Measurements from ENCODE around the gene LRRC8C. TPM values are rescaled to one million over a fixed set of nuclear protein-coding genes. Genes with fewer than 3 reads are reported as not detected.

LRRC8C gene
- total RNA-seq, 6 experiments from 2014 or later: 0.53 to 2.0 (median 1.2) TPM

DNA sequence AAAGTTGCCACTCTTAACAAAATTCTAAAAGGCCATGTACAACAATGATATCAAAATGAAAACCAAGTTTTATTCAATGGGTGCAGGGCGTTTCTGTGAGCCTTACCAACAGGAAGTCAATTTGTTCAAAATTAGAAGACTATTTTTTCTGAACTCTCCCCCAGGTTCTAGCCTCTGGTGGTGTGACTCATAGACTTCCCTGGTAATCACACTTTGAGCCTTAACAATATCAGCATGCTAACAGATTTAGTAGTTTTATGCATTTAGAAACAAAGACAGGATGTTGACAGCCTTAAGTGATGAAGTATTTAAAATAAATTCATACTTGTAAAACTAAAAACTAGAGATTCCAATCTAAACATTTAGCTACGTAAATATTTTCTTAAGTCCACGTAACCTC, 88.4 kb downstream of the LRRC8C start:
- H3K27ac ChIP-seq: no peak overlapping the region
- TF ChIP-seq, protein P1, sequence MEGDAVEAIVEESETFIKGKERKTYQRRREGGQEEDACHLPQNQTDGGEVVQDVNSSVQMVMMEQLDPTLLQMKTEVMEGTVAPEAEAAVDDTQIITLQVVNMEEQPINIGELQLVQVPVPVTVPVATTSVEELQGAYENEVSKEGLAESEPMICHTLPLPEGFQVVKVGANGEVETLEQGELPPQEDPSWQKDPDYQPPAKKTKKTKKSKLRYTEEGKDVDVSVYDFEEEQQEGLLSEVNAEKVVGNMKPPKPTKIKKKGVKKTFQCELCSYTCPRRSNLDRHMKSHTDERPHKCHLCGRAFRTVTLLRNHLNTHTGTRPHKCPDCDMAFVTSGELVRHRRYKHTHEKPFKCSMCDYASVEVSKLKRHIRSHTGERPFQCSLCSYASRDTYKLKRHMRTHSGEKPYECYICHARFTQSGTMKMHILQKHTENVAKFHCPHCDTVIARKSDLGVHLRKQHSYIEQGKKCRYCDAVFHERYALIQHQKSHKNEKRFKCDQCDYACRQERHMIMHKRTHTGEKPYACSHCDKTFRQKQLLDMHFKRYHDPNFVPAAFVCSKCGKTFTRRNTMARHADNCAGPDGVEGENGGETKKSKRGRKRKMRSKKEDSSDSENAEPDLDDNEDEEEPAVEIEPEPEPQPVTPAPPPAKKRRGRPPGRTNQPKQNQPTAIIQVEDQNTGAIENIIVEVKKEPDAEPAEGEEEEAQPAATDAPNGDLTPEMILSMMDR (IDR thresholded peaks at IDR 0.05): no peak
- no peak for TF ChIP-seq POLR2A (IDR thresholded peaks at IDR 0.05)
- WGBS (ENCODE audit: insufficient coverage, low coverage, low lambda C conversion rate, missing lambda C conversion rate): 58% methylated on average over 3 of the region's 3 CpGs
- DNase-seq: no peak
- H3K4me3 ChIP-seq: no peak overlapping the region
- peak in 3 of 4 donors; percentile 40 to 62 (median 62) for ATAC-seq
- intact Hi-C loops (cut with DNase I): no loop called here
- H3K27me3 ChIP-seq: no peaks in the 10 kb centered on the region
- H3K4me1 ChIP-seq: no peaks in the 10 kb centered on the region
- H3K36me3 ChIP-seq: no peaks in the 10 kb centered on the region
- no peaks in the 10 kb centered on the region for H3K9me3 ChIP-seq

DNA sequence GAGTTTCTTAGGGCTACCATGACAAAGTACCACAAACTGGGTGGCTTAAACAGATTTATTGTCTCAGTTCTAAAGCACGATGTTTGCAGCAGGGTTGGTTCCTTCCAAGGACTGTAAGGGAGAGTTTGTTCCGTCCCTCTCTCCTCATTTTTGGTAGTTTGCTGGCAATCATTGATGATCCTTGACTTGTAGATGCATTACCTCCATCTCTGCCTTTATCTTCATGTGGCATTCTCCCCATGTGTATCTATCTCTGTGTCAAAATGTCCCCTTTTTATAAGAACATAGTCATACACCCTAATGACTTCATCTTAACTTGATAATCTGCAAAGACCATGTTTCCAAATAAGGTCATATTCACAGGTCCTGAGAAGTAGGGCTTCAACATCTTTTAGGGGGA, 90.2 kb downstream of the LRRC8C start:
- DNase-seq (no peak), ATAC-seq (no peak)
- 55% methylated on average over 2 of the region's 2 CpGs for WGBS (ENCODE audit: insufficient coverage, low coverage, low lambda C conversion rate, missing lambda C conversion rate)
- Histone ChIP-seq H3K9me3 (no peaks in the 10 kb centered on the region), H3K27ac (no peak overlapping the region), H3K36me3 (no peaks in the 10 kb centered on the region), H3K27me3 (no peaks in the 10 kb centered on the region), H3K4me3 (no peak overlapping the region), H3K4me1 (no peaks in the 10 kb centered on the region)
- TF ChIP-seq, protein P1 (IDR thresholded peaks at IDR 0.05): no peak
- no peak for TF ChIP-seq POLR2A (IDR thresholded peaks at IDR 0.05)
- intact Hi-C loops (cut with DNase I): no loop called here

DNA sequence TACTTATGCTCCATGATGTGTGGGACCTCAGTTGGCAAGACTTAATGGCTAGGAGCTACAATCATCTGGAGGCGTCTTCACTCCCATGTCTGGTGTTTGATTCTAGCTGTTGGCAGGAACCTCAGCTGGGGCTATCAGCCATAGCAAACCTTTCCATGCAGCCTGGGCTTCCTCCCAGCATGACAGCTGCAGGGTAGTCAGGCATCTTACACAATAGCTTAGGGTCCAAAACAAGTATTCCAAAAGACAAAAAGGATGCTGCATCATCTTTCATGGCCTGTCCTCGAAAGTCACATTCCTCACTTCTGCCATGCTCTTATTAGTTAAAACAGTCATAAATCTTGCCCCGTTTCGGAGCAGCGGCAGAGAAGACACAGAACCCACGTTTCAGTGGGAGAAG, 90.9 kb downstream of the LRRC8C start:
- no peaks in the 10 kb centered on the region for H3K27me3 ChIP-seq
- ATAC-seq: peak in 1 of 4 donors; percentile 13
- no peaks in the 10 kb centered on the region for H3K9me3 ChIP-seq
- no peak overlapping the region for H3K4me3 ChIP-seq
- no peak for DNase-seq
- intact Hi-C loops (cut with DNase I): no loop called here
- H3K27ac ChIP-seq: no peak overlapping the region
- 39% methylated on average over 6 of the region's 6 CpGs for WGBS (ENCODE audit: insufficient coverage, low coverage, low lambda C conversion rate, missing lambda C conversion rate)
- no peaks in the 10 kb centered on the region for H3K36me3 ChIP-seq
- TF ChIP-seq POLR2A (IDR thresholded peaks at IDR 0.05): no peak
- TF ChIP-seq, protein P1 (IDR thresholded peaks at IDR 0.05): no peak
- no peaks in the 10 kb centered on the region for H3K4me1 ChIP-seq

DNA sequence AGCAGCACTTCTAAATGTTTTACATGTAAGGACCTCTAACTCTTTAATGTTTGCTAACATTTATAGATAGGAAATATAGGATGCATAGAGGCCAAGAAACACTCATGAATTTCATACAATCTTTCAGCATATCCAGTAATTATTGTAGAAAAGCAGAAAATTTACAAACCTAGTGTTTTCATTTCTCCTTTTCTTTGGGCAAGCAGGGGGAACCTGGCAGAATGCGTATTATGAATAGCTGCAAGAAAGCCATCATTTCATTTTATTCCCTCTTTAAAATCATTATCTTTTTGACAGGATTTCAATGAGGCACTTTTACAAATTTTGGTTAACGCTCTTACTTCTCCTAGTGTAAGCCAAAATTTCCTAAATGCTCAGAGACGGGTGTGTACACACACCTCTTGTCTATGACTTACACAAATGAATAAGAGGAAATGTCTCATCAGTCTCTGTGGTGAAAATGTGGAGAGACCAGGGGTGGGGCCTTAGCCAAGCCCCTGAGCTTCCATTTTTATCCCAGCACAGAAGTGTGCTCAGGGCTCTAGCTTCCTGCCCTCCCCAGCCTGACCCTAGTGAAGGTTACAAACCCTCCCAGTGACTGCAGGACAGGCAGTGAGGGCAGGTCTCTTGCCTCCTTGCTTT, 91.6 kb downstream of the LRRC8C start:
- no peak overlapping the region for H3K27ac ChIP-seq
- H3K4me1 ChIP-seq: no peaks in the 10 kb centered on the region
- peak; percentile 56 to 72 (median 68) for ATAC-seq
- no peak for DNase-seq
- H3K9me3 ChIP-seq: no peaks in the 10 kb centered on the region
- 48% methylated on average over 3 of the region's 3 CpGs for WGBS (ENCODE audit: insufficient coverage, low coverage, low lambda C conversion rate, missing lambda C conversion rate)
- H3K36me3 ChIP-seq: no peaks in the 10 kb centered on the region
- H3K27me3 ChIP-seq: no peaks in the 10 kb centered on the region
- H3K4me3 ChIP-seq: no peak overlapping the region
- no peak for TF ChIP-seq POLR2A (IDR thresholded peaks at IDR 0.05)
- TF ChIP-seq, protein P1 (IDR thresholded peaks at IDR 0.05): no peak
- intact Hi-C loops (cut with DNase I): no loop called here

Data from right lobe of liver (tissue), 6 donors.